Measurements from ENCODE around the gene METTL24.
"Not testable (repeated sequence)": the region's sequence is repeated elsewhere in the genome, so short reads cannot be mapped to it uniquely, and the experiment has no call there.

METTL24 gene

GRCh38 chr6:110246378-110246777 is 111.8 kb downstream of the METTL24 start:
- Histone ChIP-seq H3K4me3 (replicated peaks; ENCODE audit: insufficient read depth, low read length) (no peak overlapping the region), H3K27me3 (ENCODE audit: insufficient read depth, poor library complexity, severe bottlenecking) (no peaks in the 10 kb centered on the region), H3K27ac (replicated peaks) (no peak overlapping the region)
- no peak for TF ChIP-seq SPI1 (IDR thresholded peaks at IDR 0.05; ENCODE audit: borderline replicate concordance, low read depth)
- TF ChIP-seq POLR2AphosphoS5 (IDR thresholded peaks at IDR 0.05; ENCODE audit: low read depth), result no peak
- no peak for TF ChIP-seq GABPA (IDR thresholded peaks at IDR 0.05; ENCODE audit: low read depth)
- TF ChIP-seq, protein P1, sequence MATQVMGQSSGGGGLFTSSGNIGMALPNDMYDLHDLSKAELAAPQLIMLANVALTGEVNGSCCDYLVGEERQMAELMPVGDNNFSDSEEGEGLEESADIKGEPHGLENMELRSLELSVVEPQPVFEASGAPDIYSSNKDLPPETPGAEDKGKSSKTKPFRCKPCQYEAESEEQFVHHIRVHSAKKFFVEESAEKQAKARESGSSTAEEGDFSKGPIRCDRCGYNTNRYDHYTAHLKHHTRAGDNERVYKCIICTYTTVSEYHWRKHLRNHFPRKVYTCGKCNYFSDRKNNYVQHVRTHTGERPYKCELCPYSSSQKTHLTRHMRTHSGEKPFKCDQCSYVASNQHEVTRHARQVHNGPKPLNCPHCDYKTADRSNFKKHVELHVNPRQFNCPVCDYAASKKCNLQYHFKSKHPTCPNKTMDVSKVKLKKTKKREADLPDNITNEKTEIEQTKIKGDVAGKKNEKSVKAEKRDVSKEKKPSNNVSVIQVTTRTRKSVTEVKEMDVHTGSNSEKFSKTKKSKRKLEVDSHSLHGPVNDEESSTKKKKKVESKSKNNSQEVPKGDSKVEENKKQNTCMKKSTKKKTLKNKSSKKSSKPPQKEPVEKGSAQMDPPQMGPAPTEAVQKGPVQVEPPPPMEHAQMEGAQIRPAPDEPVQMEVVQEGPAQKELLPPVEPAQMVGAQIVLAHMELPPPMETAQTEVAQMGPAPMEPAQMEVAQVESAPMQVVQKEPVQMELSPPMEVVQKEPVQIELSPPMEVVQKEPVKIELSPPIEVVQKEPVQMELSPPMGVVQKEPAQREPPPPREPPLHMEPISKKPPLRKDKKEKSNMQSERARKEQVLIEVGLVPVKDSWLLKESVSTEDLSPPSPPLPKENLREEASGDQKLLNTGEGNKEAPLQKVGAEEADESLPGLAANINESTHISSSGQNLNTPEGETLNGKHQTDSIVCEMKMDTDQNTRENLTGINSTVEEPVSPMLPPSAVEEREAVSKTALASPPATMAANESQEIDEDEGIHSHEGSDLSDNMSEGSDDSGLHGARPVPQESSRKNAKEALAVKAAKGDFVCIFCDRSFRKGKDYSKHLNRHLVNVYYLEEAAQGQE (IDR thresholded peaks at IDR 0.05; ENCODE audit: insufficient replicate concordance, low read depth), result no peak
- TF ChIP-seq, protein P2, sequence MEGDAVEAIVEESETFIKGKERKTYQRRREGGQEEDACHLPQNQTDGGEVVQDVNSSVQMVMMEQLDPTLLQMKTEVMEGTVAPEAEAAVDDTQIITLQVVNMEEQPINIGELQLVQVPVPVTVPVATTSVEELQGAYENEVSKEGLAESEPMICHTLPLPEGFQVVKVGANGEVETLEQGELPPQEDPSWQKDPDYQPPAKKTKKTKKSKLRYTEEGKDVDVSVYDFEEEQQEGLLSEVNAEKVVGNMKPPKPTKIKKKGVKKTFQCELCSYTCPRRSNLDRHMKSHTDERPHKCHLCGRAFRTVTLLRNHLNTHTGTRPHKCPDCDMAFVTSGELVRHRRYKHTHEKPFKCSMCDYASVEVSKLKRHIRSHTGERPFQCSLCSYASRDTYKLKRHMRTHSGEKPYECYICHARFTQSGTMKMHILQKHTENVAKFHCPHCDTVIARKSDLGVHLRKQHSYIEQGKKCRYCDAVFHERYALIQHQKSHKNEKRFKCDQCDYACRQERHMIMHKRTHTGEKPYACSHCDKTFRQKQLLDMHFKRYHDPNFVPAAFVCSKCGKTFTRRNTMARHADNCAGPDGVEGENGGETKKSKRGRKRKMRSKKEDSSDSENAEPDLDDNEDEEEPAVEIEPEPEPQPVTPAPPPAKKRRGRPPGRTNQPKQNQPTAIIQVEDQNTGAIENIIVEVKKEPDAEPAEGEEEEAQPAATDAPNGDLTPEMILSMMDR (IDR thresholded peaks at IDR 0.05; ENCODE audit: insufficient read depth, low read length), result no peak
- DNase-seq (ENCODE audit: low read depth in 1 of 2, low spot score in 1 of 2), result no peak

DNA sequence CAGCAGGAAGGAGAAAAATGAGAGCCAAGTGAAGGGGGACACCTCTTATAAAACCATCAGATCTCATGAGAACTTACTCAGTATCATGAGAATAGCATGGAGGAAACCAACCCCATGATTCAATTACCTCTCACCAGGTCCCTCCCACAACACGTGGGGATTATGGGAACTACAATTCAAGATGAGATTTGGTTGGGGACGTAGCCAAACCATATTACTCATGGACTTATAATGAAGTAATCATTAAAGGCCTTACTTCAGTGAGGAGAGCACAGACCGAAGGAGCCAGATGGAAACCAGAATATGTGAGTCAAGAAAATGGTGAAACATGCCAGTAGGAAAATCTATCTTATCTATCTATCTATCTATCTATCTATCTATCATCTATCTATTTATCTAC is 113.5 kb downstream of the METTL24 start:
- not testable (repeated sequence) for H3K27me3 ChIP-seq (ENCODE audit: insufficient read depth, poor library complexity, severe bottlenecking); H3K27ac ChIP-seq (replicated peaks); H3K4me3 ChIP-seq (replicated peaks; ENCODE audit: insufficient read depth, low read length); DNase-seq (ENCODE audit: low read depth in 1 of 2, low spot score in 1 of 2)

- Histone ChIP-seq H3K4me3 (replicated peaks; ENCODE audit: insufficient read depth, low read length) (no peak overlapping the region), H3K27me3 (ENCODE audit: insufficient read depth, poor library complexity, severe bottlenecking) (no peaks in the 10 kb centered on the region), H3K27ac (replicated peaks) (no peak overlapping the region)
- no peak for DNase-seq (ENCODE audit: low read depth in 1 of 2, low spot score in 1 of 2)
- TF ChIP-seq SPI1 (IDR thresholded peaks at IDR 0.05; ENCODE audit: borderline replicate concordance, low read depth) (no peak), GABPA (IDR thresholded peaks at IDR 0.05; ENCODE audit: low read depth) (no peak), POLR2AphosphoS5 (IDR thresholded peaks at IDR 0.05; ENCODE audit: low read depth) (no peak)
- TF ChIP-seq, protein P2 (IDR thresholded peaks at IDR 0.05; ENCODE audit: insufficient read depth, low read length), result no peak
- TF ChIP-seq, protein P1 (IDR thresholded peaks at IDR 0.05; ENCODE audit: insufficient replicate concordance, low read depth), result no peak
Observed at GRCh38 chr6:110239526-110240274, 118.4 kb downstream of the METTL24 start.

GRCh38 chr6:110236007-110236406 is 122.1 kb downstream of the METTL24 start:
- DNase-seq (ENCODE audit: low read depth in 1 of 2, low spot score in 1 of 2); H3K27me3 ChIP-seq (ENCODE audit: insufficient read depth, poor library complexity, severe bottlenecking): not testable (repeated sequence)

More at GRCh38 chr6:110236007-110236406, 122.1 kb downstream of the METTL24 start:
- not testable (repeated sequence) for H3K27ac ChIP-seq (replicated peaks); H3K4me3 ChIP-seq (replicated peaks; ENCODE audit: insufficient read depth, low read length)
